ENCODE data around the gene OR5B2. TPM values are rescaled to one million over a fixed set of nuclear protein-coding genes. Genes with fewer than 3 reads are reported as not detected.

Gene OR5B2
- total RNA-seq, 1 experiment from 2014 or later, result not detected

GRCh38 chr11:58465690-58466089, 37.8 kb upstream of the OR5B2 start:
- no peak overlapping the region for H2AFZ ChIP-seq (ENCODE audit: low read length)
- DNase-seq (peak; percentile 76), ATAC-seq (peak; percentile 50)
- H3K9me3 ChIP-seq (ENCODE audit: low read length), result peaks cover 10% of the 10 kb centered on the region
- H3K4me1 ChIP-seq (ENCODE audit: insufficient read depth, low read length), result peaks cover 11% of the 10 kb centered on the region; the same call in 1 of the 2 replicates
- CTCF ChIA-PET, result no interaction called here
- peak overlapping the region; percentile 16; the same call in 1 of the 2 replicates for H3K27ac ChIP-seq (ENCODE audit: low read length)
- H3K4me3 ChIP-seq (ENCODE audit: low read length), result no peak overlapping the region
- TF ChIP-seq EZH2 (IDR thresholded peaks at IDR 0.05; ENCODE audit: low read length, unreplicated experiment) (no peak), EZH2phosphoT487 (IDR thresholded peaks at IDR 0.05; ENCODE audit: borderline replicate concordance, low read length) (no peak), CTCF (conservative IDR thresholded peaks at IDR 0.05; ENCODE audit: low read depth, low read length) (no peak)
- H3K9me2 ChIP-seq (replicated peaks; ENCODE audit: low read length), result no peaks in the 10 kb centered on the region
- H3K79me2 ChIP-seq (ENCODE audit: low read length), result no peaks in the 10 kb centered on the region
- H3K36me3 ChIP-seq (ENCODE audit: low read depth, low read length), result no peaks in the 10 kb centered on the region
- no peaks in the 10 kb centered on the region for H4K20me1 ChIP-seq (ENCODE audit: low read length)
- H3K27me3 ChIP-seq (ENCODE audit: low read length), result no peaks in the 10 kb centered on the region
- POLR2A ChIA-PET (ENCODE audit: unreplicated experiment), result no interaction called here
- no peak overlapping the region for H3K4me2 ChIP-seq (ENCODE audit: low read length)
- intact Hi-C loops (cut with micrococcal nuclease), result no loop called here
- no peak overlapping the region for H3K9ac ChIP-seq (ENCODE audit: low read length)
- BruUV-seq (replicated peaks), result no TSS peak
- H3F3A ChIP-seq (ENCODE audit: low read length, unreplicated experiment), result no peaks in the 10 kb centered on the region

GRCh38 chr11:58451585-58451984, 23.7 kb upstream of the OR5B2 start:
- intact Hi-C loops (cut with micrococcal nuclease), result no loop called here
- no TSS peak for BruUV-seq (replicated peaks)
- Histone ChIP-seq H3K9me3 (ENCODE audit: low read length) (no peaks in the 10 kb centered on the region), H3K4me3 (ENCODE audit: low read length) (no peak overlapping the region), H3K79me2 (ENCODE audit: low read length) (no peaks in the 10 kb centered on the region), H4K20me1 (ENCODE audit: low read length) (no peaks in the 10 kb centered on the region), H3K27me3 (ENCODE audit: low read length) (no peaks in the 10 kb centered on the region), H3K4me2 (ENCODE audit: low read length) (no peak overlapping the region), H2AFZ (ENCODE audit: low read length) (no peak overlapping the region), H3K9me2 (replicated peaks; ENCODE audit: low read length) (no peaks in the 10 kb centered on the region), H3K9ac (ENCODE audit: low read length) (no peak overlapping the region), H3K4me1 (ENCODE audit: insufficient read depth, low read length) (0 out of 2 replicates have a peak, but pooled peaks cover 6% of the 10 kb centered on the region), H3K27ac (ENCODE audit: low read length) (no peak overlapping the region), H3F3A (ENCODE audit: low read length, unreplicated experiment) (no peaks in the 10 kb centered on the region), H3K36me3 (ENCODE audit: low read depth, low read length) (no peaks in the 10 kb centered on the region)
- DNase-seq, result no peak
- TF ChIP-seq EZH2 (IDR thresholded peaks at IDR 0.05; ENCODE audit: low read length, unreplicated experiment) (no peak), EZH2phosphoT487 (IDR thresholded peaks at IDR 0.05; ENCODE audit: borderline replicate concordance, low read length) (no peak), CTCF (conservative IDR thresholded peaks at IDR 0.05; ENCODE audit: low read depth, low read length) (no peak)
- CTCF ChIA-PET, result no interaction called here
- POLR2A ChIA-PET (ENCODE audit: unreplicated experiment), result no interaction called here
- no peak for ATAC-seq

GRCh38 chr11:58446294-58446693, 18.4 kb upstream of the OR5B2 start:
- H3K9ac ChIP-seq (ENCODE audit: low read length), result no peak overlapping the region
- no peaks in the 10 kb centered on the region for H3K27me3 ChIP-seq (ENCODE audit: low read length)
- TF ChIP-seq EZH2 (IDR thresholded peaks at IDR 0.05; ENCODE audit: low read length, unreplicated experiment) (no peak), CTCF (conservative IDR thresholded peaks at IDR 0.05; ENCODE audit: low read depth, low read length) (no peak), EZH2phosphoT487 (IDR thresholded peaks at IDR 0.05; ENCODE audit: borderline replicate concordance, low read length) (no peak)
- POLR2A ChIA-PET (ENCODE audit: unreplicated experiment), result no interaction called here
- no peak overlapping the region for H3K27ac ChIP-seq (ENCODE audit: low read length)
- DNase-seq (peak; percentile 25), ATAC-seq (no peak)
- CTCF ChIA-PET, result interaction anchor here (0.9 kb wide), 1 partner anchor 22 kb away, joined by 5 read pairs; no protein-coding TSS in a partner anchor
- no peaks in the 10 kb centered on the region for H3K9me2 ChIP-seq (replicated peaks; ENCODE audit: low read length)
- no TSS peak for BruUV-seq (replicated peaks)
- H3K79me2 ChIP-seq (ENCODE audit: low read length), result no peaks in the 10 kb centered on the region
- no peak overlapping the region for H3K4me2 ChIP-seq (ENCODE audit: low read length)
- no peak overlapping the region for H3K4me3 ChIP-seq (ENCODE audit: low read length)
- H3K36me3 ChIP-seq (ENCODE audit: low read depth, low read length), result no peaks in the 10 kb centered on the region
- H2AFZ ChIP-seq (ENCODE audit: low read length), result peak overlapping the region; percentile 15; the same call in 1 of the 2 replicates
- H4K20me1 ChIP-seq (ENCODE audit: low read length), result no peaks in the 10 kb centered on the region
- 0 out of 2 replicates have a peak, but pooled peaks cover 2% of the 10 kb centered on the region for H3K4me1 ChIP-seq (ENCODE audit: insufficient read depth, low read length)
- H3F3A ChIP-seq (ENCODE audit: low read length, unreplicated experiment), result no peaks in the 10 kb centered on the region
- no peaks in the 10 kb centered on the region for H3K9me3 ChIP-seq (ENCODE audit: low read length)
- intact Hi-C loops (cut with micrococcal nuclease), result no loop called here
